Ishikawa (cell line): ENCODE measurements around the gene SNAPC2.

ENCODE experiments used
- CEBPB ChIP-seq: IDR thresholded peaks from 2 replicates; pipeline ENCODE4 v1.6.1; 2012
- CREB1 ChIP-seq: IDR thresholded peaks from 2 replicates; pipeline ENCODE4 v1.6.1; 2012; ENCODE audit warnings: low read depth
- EGR1 ChIP-seq: IDR thresholded peaks from 2 replicates; pipeline ENCODE4 v1.6.1; 2012
- EP300 ChIP-seq: IDR thresholded peaks from 2 replicates; pipeline ENCODE4 v1.6.1; 2012; ENCODE audit warnings: borderline replicate concordance
- FOXM1 ChIP-seq: IDR thresholded peaks from 2 replicates; pipeline ENCODE4 v1.6.1; 2012; ENCODE audit warnings: low read depth, borderline replicate concordance
- MAX ChIP-seq: IDR thresholded peaks from 2 replicates; pipeline ENCODE4 v1.6.1; 2012
- NFIC ChIP-seq: IDR thresholded peaks from 2 replicates; pipeline ENCODE4 v1.6.1; 2012
- RAD21 ChIP-seq: IDR thresholded peaks from 2 replicates; pipeline ENCODE4 v1.6.1; 2012; ENCODE audit warnings: low read depth
- REST ChIP-seq: IDR thresholded peaks from 2 replicates; pipeline ENCODE4 v1.6.1; 2012; ENCODE audit warnings: low read depth, mild to moderate bottlenecking
- TAF1 ChIP-seq: IDR thresholded peaks from 2 replicates; pipeline ENCODE4 v1.6.1; 2012; ENCODE audit warnings: low read depth, mild to moderate bottlenecking
- TCF12 ChIP-seq: IDR thresholded peaks from 2 replicates; pipeline ENCODE4 v1.6.1; 2012; ENCODE audit warnings: low read depth
- TEAD4 ChIP-seq: IDR thresholded peaks from 2 replicates; pipeline ENCODE4 v1.6.1; 2012
- USF1 ChIP-seq: IDR thresholded peaks from 2 replicates; pipeline ENCODE4 v1.6.1; 2012
- YY1 ChIP-seq: IDR thresholded peaks from 2 replicates; pipeline ENCODE4 v1.6.1; 2012; ENCODE audit warnings: low read depth
- ZBTB7A ChIP-seq: IDR thresholded peaks from 2 replicates; pipeline ENCODE4 v1.6.1; 2012; ENCODE audit warnings: low read depth

The SNAPC2 gene

GRCh38 chr19:7922836-7923195 is 2.7 kb downstream of the SNAPC2 start:
- no peak for TF ChIP-seq MAX
- no peak for TF ChIP-seq CEBPB
- TF ChIP-seq YY1: no peak
- no peak for TF ChIP-seq EGR1
- TF ChIP-seq FOXM1: no peak
- no peak for TF ChIP-seq TAF1
- no peak for TF ChIP-seq RAD21
- TF ChIP-seq EP300: no peak
- TF ChIP-seq TCF12: no peak
- no peak for TF ChIP-seq NFIC
- no peak for TF ChIP-seq CREB1
- TF ChIP-seq TEAD4: no peak
- no peak for TF ChIP-seq ZBTB7A
- no peak for TF ChIP-seq REST
- no peak for TF ChIP-seq USF1

- TF ChIP-seq CEBPB (no peak), MAX (no peak), EGR1 (no peak), NFIC (no peak), EP300 (no peak), ZBTB7A (no peak)
These were observed 3.4 kb downstream of the SNAPC2 start for GRCh38 chr19:7923295-7924191.

GRCh38 chr19:7924241-7924640 is 4.1 kb downstream of the SNAPC2 start:
- TF ChIP-seq MAX (no peak), NFIC (no peak), RAD21 (no peak), CREB1 (no peak), YY1 (no peak), TAF1 (no peak), TEAD4 (no peak), FOXM1 (no peak), CEBPB (no peak), TCF12 (no peak), ZBTB7A (no peak)

GRCh38 chr19:7924651-7925170 is 4.6 kb downstream of the SNAPC2 start:
- TF ChIP-seq REST: no peak
- no peak for TF ChIP-seq TAF1
- TF ChIP-seq TCF12: no peak
- no peak for TF ChIP-seq MAX
- no peak for TF ChIP-seq EP300
- TF ChIP-seq USF1: no peak

GRCh38 chr19:7925171-7925851 is 5.2 kb downstream of the SNAPC2 start:
- TF ChIP-seq ZBTB7A: peak; percentile 99
- TF ChIP-seq RAD21: peak; percentile 58
- TF ChIP-seq EP300: no peak
- TF ChIP-seq MAX: peak; percentile 99
- peak; percentile 58; the same call in 1 of the 2 replicates for TF ChIP-seq EGR1
